Endothelial cell of umbilical vein (primary cell): ENCODE data around the gene CEMIP. TPM values are rescaled to one million over a fixed set of nuclear protein-coding genes. Genes with fewer than 3 reads are reported as not detected.

Source experiments
- BruUV-seq: library from RNA; stranded (reverse); fragments of 400-500 nt; replicated peaks from 2 replicates; lab custom pipeline; 2021; lab: Mats Ljungman, UMichigan
- CTCF ChIA-PET: fragments of 300-600, 350-600 bp; sonication (Branson Sonifier 250); formaldehyde crosslinking; loops from one replicate; lab custom pipeline; 2021; ENCODE audit warnings: antibody characterized with exemption, inconsistent platforms; lab: Charles Lee
- POLR2A ChIA-PET: fragments of 300-600, 350-600 bp; sonication (Branson Sonifier 250); formaldehyde crosslinking; loops from one replicate; lab custom pipeline; 2021; ENCODE audit warnings: antibody characterized with exemption, inconsistent platforms; lab: Charles Lee
- DNase-seq: peaks from one replicate; pipeline ENCODE4 v3.0.0-alpha.2; 2011; ENCODE audit warnings: low read depth, low spot score
- FAIRE-seq: peaks from 2 replicates; lab custom pipeline; 2011; peaks lifted over from hg19 to GRCh38; lab: Jason Lieb, UNC
- H2AFZ ChIP-seq: 2 replicates; pipeline ENCODE4 v1.6.0; 2012; ENCODE audit warnings: low read depth, low read length, control low read depth, inconsistent platforms
- H3K27ac ChIP-seq: 2 replicates; pipeline ENCODE4 v1.5.1; 2011; ENCODE audit warnings: low read depth, mild to moderate bottlenecking, control low read depth, low read length, moderate library complexity; ENCODE audit not compliant: insufficient read depth
- H3K27me3 ChIP-seq, 2 experiments: 2 replicates each; pipeline versions ENCODE4 v1.6.0 to v1.6.1; 2011; ENCODE audit warnings: low read length in 2 of 2, mixed read lengths in 1 of 2; ENCODE audit not compliant: control insufficient read depth in 2 of 2, insufficient read depth in 2 of 2
- H3K36me3 ChIP-seq, 2 experiments: 2 replicates in 1 of 2; 3 replicates in 1 of 2; pipeline ENCODE4 v1.5.1; 2011; ENCODE audit warnings: low read length in 2 of 2, mild to moderate bottlenecking in 1 of 2, moderate library complexity in 1 of 2; ENCODE audit not compliant: control insufficient read depth in 2 of 2, insufficient read depth in 2 of 2; ENCODE audit errors: extremely low read depth in 1 of 2
- H3K4me1 ChIP-seq: 3 replicates; pipeline ENCODE4 v1.5.1; 2011; ENCODE audit warnings: mild to moderate bottlenecking, low read length; ENCODE audit not compliant: control insufficient read depth, insufficient read depth; ENCODE audit errors: extremely low read depth
- H3K4me2 ChIP-seq: 2 replicates; pipeline ENCODE4 v1.6.1; 2011; ENCODE audit warnings: low read length, control low read depth, mixed read lengths; ENCODE audit not compliant: insufficient read depth
- H3K4me3 ChIP-seq, 3 experiments: fragments of 200-600 bp in 1 of 3; sonication (generic), shearing (Covaris generic) in 1 of 3; replicated peaks in 1 of 3; 2 replicates each; pipeline ENCODE4 v1.5.1; 2011 to 2016; ENCODE audit warnings: control low read depth in 3 of 3, low read length in 3 of 3, mild to moderate bottlenecking in 2 of 3, inconsistent platforms in 1 of 3, low read depth in 1 of 3, moderate library complexity in 1 of 3; ENCODE audit not compliant: insufficient read depth in 1 of 3
- H3K79me2 ChIP-seq: 2 replicates; pipeline ENCODE4 v1.6.0; 2012; ENCODE audit warnings: low read length, inconsistent platforms; ENCODE audit not compliant: control insufficient read depth, insufficient read depth
- H3K9ac ChIP-seq: replicated peaks from 2 replicates; pipeline ENCODE3; 2011; ENCODE audit warnings: low read length, control low read depth; ENCODE audit not compliant: insufficient read depth; ENCODE audit errors: extremely low read depth
- H3K9me1 ChIP-seq: replicated peaks from 3 replicates; pipeline ENCODE4 v1.6.0; 2011; ENCODE audit warnings: mild to moderate bottlenecking, low read length; ENCODE audit not compliant: control insufficient read depth, insufficient read depth; ENCODE audit errors: extremely low read depth
- H3K9me3 ChIP-seq: replicated peaks from 2 replicates; pipeline ENCODE4 v1.5.1; 2012; ENCODE audit warnings: low read length, inconsistent platforms; ENCODE audit not compliant: control insufficient read depth, insufficient read depth
- H4K20me1 ChIP-seq: replicated peaks from 2 replicates; pipeline ENCODE3; 2011; ENCODE audit warnings: mild to moderate bottlenecking, low read length; ENCODE audit not compliant: control insufficient read depth, insufficient read depth; ENCODE audit errors: extremely low read depth
- CTCF ChIP-seq, 2 donors: IDR thresholded peaks; 1 replicate in 1 of 2; 2 replicates in 1 of 2; pipeline ENCODE4 v1.5.1; 2011; ENCODE audit warnings: low read length in 2 of 2, mild to moderate bottlenecking in 2 of 2, moderate library complexity in 2 of 2, control low read depth in 1 of 2, inconsistent platforms in 1 of 2, low read depth in 1 of 2; ENCODE audit not compliant: insufficient read depth in 1 of 2; ENCODE audit errors: extremely low read depth in 1 of 2
- EZH2 ChIP-seq: IDR thresholded peaks from 2 replicates; pipeline ENCODE4 v1.6.1; 2012; ENCODE audit warnings: borderline replicate concordance, low read depth, mild to moderate bottlenecking, moderate library complexity, low read length, inconsistent platforms; ENCODE audit not compliant: severe bottlenecking
- GATA2 ChIP-seq: IDR thresholded peaks from 2 replicates; pipeline ENCODE4 v1.7.0; 2011; ENCODE audit warnings: low read depth, mild to moderate bottlenecking, moderate library complexity, mixed read lengths, low read length; ENCODE audit not compliant: insufficient read length, insufficient read depth
- JUN ChIP-seq: IDR thresholded peaks from 2 replicates; pipeline ENCODE4 v1.6.1; 2011; ENCODE audit warnings: borderline replicate concordance, low read depth; ENCODE audit not compliant: insufficient read length, insufficient read depth
- MAX ChIP-seq: IDR thresholded peaks from 2 replicates; pipeline ENCODE4 v1.6.1; 2011; ENCODE audit not compliant: insufficient read depth, insufficient read length
- MYC ChIP-seq: IDR thresholded peaks from one replicate; pipeline ENCODE4 v1.6.1; 2011; ENCODE audit warnings: mild to moderate bottlenecking, low read depth, low read length
- POLR2A ChIP-seq: IDR thresholded peaks from 2 replicates; pipeline ENCODE4 v1.6.1; 2012; ENCODE audit warnings: low read depth, mild to moderate bottlenecking, control low read depth, low read length
- POLR2AphosphoS5 ChIP-seq: IDR thresholded peaks from 2 replicates; pipeline ENCODE4 v1.6.1; 2012; ENCODE audit warnings: low read depth, mild to moderate bottlenecking, control low read depth, low read length, moderate library complexity; ENCODE audit not compliant: insufficient read depth
- dilution Hi-C: fragments of 300-500 bp; cut with MboI; formaldehyde crosslinking; loops from one replicate; pipeline ENCODE4 v1.15.0; 2019; ENCODE audit warnings: low sequenced_read_pairs; ENCODE audit not compliant: extremely low pct_ligation_motif_present
- intact Hi-C: fragments of 100-400 bp; cut with micrococcal nuclease; formaldehyde crosslinking; loops from one replicate; pipeline ENCODE4 v1.10.0; 2022
- polyA plus RNA-seq, 4 experiments: library from polyadenylated mRNA; depleted of rRNA in 3 of 4; stranded (reverse) in 3 of 4; unstranded in 1 of 4; fragments of >200 nt; gene quantifications; 2 replicates each; pipeline versions ENCODE4 v1.2.1 to v1.2.3, GENCODE V29; 2011 to 2012; ENCODE audit warnings: missing spikeins in 1 of 4
- total RNA-seq: library from RNA; stranded (reverse); gene quantifications from 2 replicates; pipeline ENCODE4 v1.2.3, GENCODE V29; 2021

The CEMIP gene
- total and polyA plus RNA-seq, 2 donors (not counting 3 experiments of a cell fraction or from before 2014, with no cell fraction given), result 0.01 TPM; not detected in 1

DNA sequence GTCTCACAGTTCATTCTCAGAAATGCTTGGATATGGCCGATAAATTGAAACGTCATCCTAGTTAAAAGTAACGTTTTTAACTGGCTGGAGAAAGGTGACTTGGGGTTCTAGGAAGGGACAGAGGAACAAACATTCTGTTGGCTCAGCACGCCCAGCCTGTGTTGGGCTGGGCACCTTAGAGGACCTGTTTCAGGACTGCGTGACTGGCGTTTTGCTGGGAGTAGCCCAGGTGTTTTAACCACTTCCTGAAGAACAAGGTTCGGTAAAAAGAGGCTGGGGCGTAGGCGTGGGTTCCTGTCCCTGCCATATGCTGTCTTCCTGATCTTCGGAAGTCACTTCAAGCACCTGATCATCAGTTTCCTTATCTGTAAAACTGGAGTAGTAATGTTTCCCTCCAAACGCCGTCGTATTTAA, 220.5 kb downstream of the CEMIP start:
- dilution Hi-C loops (no loop called here), intact Hi-C loops (loop anchor here (1.0 to 10.0 kb wide), 7 partner anchors 10 to 1145 kb away; partner anchors contain the start of genes MESD and MEX3B)
- DNase-seq, result no peak
- H3K9me3 ChIP-seq, result no peaks in the 10 kb centered on the region
- H4K20me1 ChIP-seq, result peaks cover 4% of the 10 kb centered on the region
- H3K4me3 ChIP-seq, result peak overlapping the region in 1 of 3 experiments; percentile 87
- no peak for TF ChIP-seq GATA2
- TF ChIP-seq MAX, result no peak
- TF ChIP-seq EZH2, result no peak
- TF ChIP-seq POLR2AphosphoS5, result no peak
- no peak for TF ChIP-seq POLR2A
- TF ChIP-seq CTCF (IDR thresholded peaks at IDR 0.05; ENCODE audit: extremely low read depth in 1 of 2, insufficient read depth in 1 of 2, low read depth in 1 of 2, low read length in 2 of 2), result no peak
- no peak for TF ChIP-seq MYC
- no peak for TF ChIP-seq JUN
- no peaks in the 10 kb centered on the region for H3K9me1 ChIP-seq
- ChIA-PET CTCF (interaction anchor here (6.4 to 8.6 kb wide), 2 partner anchors 106 to 267 kb away, joined by 52 to 114 read pairs; no protein-coding TSS in a partner anchor), POLR2A (no interaction called here)
- FAIRE-seq, result no peak
- no peak overlapping the region for H3K27ac ChIP-seq
- H2AFZ ChIP-seq, result no peak overlapping the region
- H3K27me3 ChIP-seq, result no peaks in the 10 kb centered on the region
- peaks cover 30% of the 10 kb centered on the region for H3K4me1 ChIP-seq
- H3K4me2 ChIP-seq, result peak overlapping the region; percentile 79
- H3K36me3 ChIP-seq, result peaks cover 0 to 4% of the 10 kb centered on the region in 2 experiments
- peaks cover 41% of the 10 kb centered on the region for H3K79me2 ChIP-seq
- no TSS peak for BruUV-seq
- H3K9ac ChIP-seq, result no peak overlapping the region
